H1 (cell line): ENCODE data around the gene ANXA7.

ENCODE experiments used
- CTCF ChIP-seq, 3 experiments: IDR thresholded peaks; 1 replicate in 2 of 3; 2 replicates in 1 of 3; pipeline versions ENCODE4 v1.5.1 to v1.6.1; 2011; ENCODE audit warnings: low read length in 3 of 3, mild to moderate bottlenecking in 3 of 3, inconsistent platforms in 2 of 3, low read depth in 1 of 3, moderate library complexity in 1 of 3; ENCODE audit not compliant: insufficient read depth in 1 of 3; ENCODE audit errors: control extremely low read depth in 1 of 3
- HDAC2 ChIP-seq, 2 experiments: fragments of 300-600 bp in 1 of 2; sonication (generic) in 1 of 2; IDR thresholded peaks; 2 replicates each; pipeline ENCODE4 v1.6.1; 2011 to 2012; ENCODE audit warnings: low read depth in 2 of 2, low read length in 2 of 2, mild to moderate bottlenecking in 2 of 2, moderate library complexity in 2 of 2, borderline replicate concordance in 1 of 2, inconsistent platforms in 1 of 2
- JUND ChIP-seq: IDR thresholded peaks from 2 replicates; pipeline ENCODE4 v1.6.1; 2011; ENCODE audit warnings: mild to moderate bottlenecking, improper control_type of control experiment, low read length
- MAFK ChIP-seq: IDR thresholded peaks from 2 replicates; pipeline ENCODE4 v1.6.1; 2012; ENCODE audit warnings: low read depth, mild to moderate bottlenecking, improper control_type of control experiment, low read length
- PHF8 ChIP-seq: fragments of 200-600 bp; sonication (generic); conservative IDR thresholded peaks from 2 replicates; pipeline ENCODE4 v1.7.1; 2012; ENCODE audit warnings: low read depth, mild to moderate bottlenecking, inconsistent platforms, low read length, moderate library complexity
- POLR2A ChIP-seq, 2 experiments: IDR thresholded peaks; 1 replicate in 1 of 2; 2 replicates in 1 of 2; pipeline ENCODE4 v1.6.1; 2011; ENCODE audit warnings: low read depth in 2 of 2, low read length in 2 of 2, mild to moderate bottlenecking in 2 of 2; ENCODE audit errors: control extremely low read depth in 1 of 2
- USF2 ChIP-seq: IDR thresholded peaks from 2 replicates; pipeline ENCODE4 v1.6.1; 2011; ENCODE audit warnings: low read length, improper control_type of control experiment
- YY1 ChIP-seq: IDR thresholded peaks from 2 replicates; pipeline ENCODE4 v1.6.1; 2011; ENCODE audit warnings: low read depth, mild to moderate bottlenecking, low read length

- TF ChIP-seq YY1 (no peak), USF2 (no peak), PHF8 (no peak), HDAC2 (IDR thresholded peaks at IDR 0.05; ENCODE audit: borderline replicate concordance in 1 of 2, low read depth in 2 of 2, low read length in 2 of 2) (no peak), MAFK (no peak), CTCF (IDR thresholded peaks at IDR 0.05; ENCODE audit: control extremely low read depth in 1 of 3, insufficient read depth in 1 of 3, low read depth in 1 of 3, low read length in 3 of 3) (no peak), JUND (no peak), POLR2A (IDR thresholded peaks at IDR 0.05; ENCODE audit: control extremely low read depth in 1 of 2, low read depth in 2 of 2, low read length in 2 of 2) (no peak)
Measured at GRCh38 chr10:73408978-73409521, 4.8 kb downstream of the ANXA7 start.
